Measurements from ENCODE around the gene PAH. TPM values are rescaled to one million over a fixed set of nuclear protein-coding genes. Genes with fewer than 3 reads are reported as not detected.
A peak's percentile ranks its signal among the peaks of the same experiment; 100 is the strongest.

Gene PAH
- total and polyA plus RNA-seq, 2 of the 8 experiments (the other 6 are each of a cell fraction or from before 2014, with no cell fraction given): 3.9 to 9.0 TPM

DNA sequence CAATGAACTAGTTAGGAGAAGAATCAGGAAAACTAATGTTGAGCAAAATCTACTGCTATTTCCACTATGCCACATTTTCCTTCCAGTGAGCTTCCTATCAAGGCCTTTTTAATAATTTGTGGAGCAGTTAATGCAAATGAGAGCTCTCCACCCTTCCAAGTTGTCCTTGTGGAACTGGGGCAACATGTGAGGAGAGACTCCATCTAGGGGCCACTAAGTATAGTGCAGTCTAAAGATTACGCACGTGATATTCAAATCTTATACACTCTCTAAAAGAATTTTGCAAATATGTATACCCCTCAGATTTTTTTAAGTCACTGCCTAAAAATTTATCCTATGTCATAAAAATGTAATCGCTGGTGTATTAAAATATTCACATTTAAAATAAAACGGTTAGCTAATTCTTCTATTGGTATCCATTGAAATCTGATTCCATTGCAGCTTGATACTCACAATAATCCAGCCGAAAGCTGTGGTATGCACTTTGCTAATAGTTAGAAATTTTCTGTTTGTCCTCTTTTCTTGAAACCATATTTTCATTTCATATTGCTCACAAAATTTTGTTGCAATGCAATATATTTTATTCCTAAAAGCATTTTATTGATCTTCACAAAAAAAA is 100.1 kb downstream of the PAH start:
- H3K23me2 ChIP-seq (ENCODE audit: low read depth, low read length): no peaks in the 10 kb centered on the region
- H3K27me3 ChIP-seq (replicated peaks in 1 of 4; ENCODE audit: control insufficient read depth in 3 of 4, extremely low read depth in 1 of 4, insufficient read depth in 3 of 4, low read length in 3 of 4): no peaks in the 10 kb centered on the region
- H3K4me1 ChIP-seq (replicated peaks in 1 of 4; ENCODE audit: control insufficient read depth in 3 of 4, insufficient read depth in 4 of 4, low read length in 3 of 4): peaks cover 0 to 3% (median 0%) of the 10 kb centered on the region in 4 experiments; a peak in 2 of 7 replicates
- 32% methylated on average over 5 of the region's 5 CpGs; no CpG with 5 or more reads in 1 of the 2 experiments for WGBS, 2 experiments (ENCODE audit: extremely low coverage in 1 of 2, insufficient coverage in 1 of 2, insufficient read length in 1 of 2, insufficient replicate concordance in 2 of 2, low coverage in 1 of 2, low lambda C conversion rate in 2 of 2, missing lambda C conversion rate in 1 of 2)
- no peak overlapping the region for H3K4ac ChIP-seq (replicated peaks; ENCODE audit: insufficient read length, low read depth, low read length)
- H3K23ac ChIP-seq (ENCODE audit: insufficient read length): no peak overlapping the region
- no peak overlapping the region for H3K18ac ChIP-seq (ENCODE audit: extremely low read depth, low read length)
- H3K79me1 ChIP-seq (ENCODE audit: low read depth, low read length): no peaks in the 10 kb centered on the region
- no peak overlapping the region for H3K14ac ChIP-seq (ENCODE audit: insufficient read length)
- H3K36me3 ChIP-seq (ENCODE audit: control insufficient read depth in 2 of 4, insufficient read depth in 4 of 4, low read length in 3 of 4): no peaks in the 10 kb centered on the region
- H3K4me3 ChIP-seq (ENCODE audit: extremely low read depth in 1 of 4, insufficient read depth in 2 of 4, low read depth in 3 of 4, low read length in 4 of 4): no peak overlapping the region
- H2AFZ ChIP-seq (ENCODE audit: low read length): no peak overlapping the region
- peak in 2 of 3 experiments; percentile 51 to 61; a peak in 3 of 4 replicates for TF ChIP-seq CTCF (IDR thresholded peaks at IDR 0.05; ENCODE audit: control extremely low read depth in 1 of 3, insufficient read depth in 1 of 3, low read depth in 1 of 3, low read length in 3 of 3)
- TF ChIP-seq BACH1 (IDR thresholded peaks at IDR 0.05; ENCODE audit: low read length): no peak
- peak; percentile 53 to 62; a peak in 3 of 4 replicates for TF ChIP-seq RAD21 (IDR thresholded peaks at IDR 0.05 in 1 of 2, conservative IDR thresholded peaks at IDR 0.05 in 1 of 2; ENCODE audit: low read depth in 2 of 2, low read length in 2 of 2)
- ChIA-PET CTCF (ENCODE audit: partially characterized antibody) (interaction anchor here (0.6 to 2.4 kb wide), 57 partner anchors 8 to 1902 kb away, joined by 3 to 19 read pairs (median 4); no protein-coding TSS in a partner anchor), POLR2A (ENCODE audit: partially characterized antibody) (interaction anchor here (0.6 kb wide), 1 partner anchor 361 kb away, joined by 4 read pairs; no protein-coding TSS in a partner anchor)
- H3K4me2 ChIP-seq (ENCODE audit: insufficient read depth in 1 of 2, low read depth in 2 of 2, low read length in 2 of 2): no peak overlapping the region
- H4K91ac ChIP-seq (replicated peaks; ENCODE audit: insufficient read length, low read length): no peak overlapping the region
- H3K79me2 ChIP-seq (ENCODE audit: control insufficient read depth in 1 of 2, insufficient read depth in 2 of 2, low read length in 2 of 2): no peaks in the 10 kb centered on the region
- no peak overlapping the region for H3K9ac ChIP-seq (replicated peaks in 1 of 4; ENCODE audit: extremely low read depth in 1 of 4, low read depth in 3 of 4, low read length in 3 of 4)
- H2BK12ac ChIP-seq (ENCODE audit: low read depth, low read length): no peak overlapping the region
- H4K5ac ChIP-seq (ENCODE audit: insufficient read length, low read depth, low read length): no peak overlapping the region
- peak; percentile 70 for FAIRE-seq
- DNase-seq (ENCODE audit: low read depth in 1 of 2, low spot score in 2 of 2): no peak
- no peaks in the 10 kb centered on the region for H3K9me3 ChIP-seq (ENCODE audit: insufficient read depth in 2 of 2, low read depth in 1 of 2, low read length in 1 of 2)
- no peak overlapping the region for H2BK20ac ChIP-seq (ENCODE audit: low read length)
- no peak overlapping the region for H2BK15ac ChIP-seq (ENCODE audit: low read length)
- no peak overlapping the region for H2AK5ac ChIP-seq (ENCODE audit: low read depth, low read length)
- H2BK120ac ChIP-seq (replicated peaks; ENCODE audit: low read depth, low read length): no peak overlapping the region
- no peak overlapping the region for H3K27ac ChIP-seq (ENCODE audit: low read depth, low read length)
- no peak overlapping the region for H4K8ac ChIP-seq (ENCODE audit: extremely low read depth, insufficient read depth, low read length)
- H3K56ac ChIP-seq (replicated peaks; ENCODE audit: insufficient read length, low read depth, low read length): no peak overlapping the region
- peaks cover 0 to 2% of the 10 kb centered on the region in 2 experiments for H4K20me1 ChIP-seq (replicated peaks in 1 of 2; ENCODE audit: control insufficient read depth in 1 of 2, insufficient read depth in 2 of 2, low read length in 2 of 2)
- H2BK5ac ChIP-seq (ENCODE audit: low read depth, low read length): no peak overlapping the region

Measured in H1 (cell line).